CD4-positive, alpha-beta T cell treated with Interleukin-6 at 100 ng/mL for 8 hours (primary cell): ENCODE data around the gene CCDC88B.
"Not testable (repeated sequence)": the region's sequence is repeated elsewhere in the genome, so short reads cannot be mapped to it uniquely, and the experiment has no call there.

Experiments used
- DNase-seq: peaks from one replicate; pipeline ENCODE4 v3.0.0-alpha.2; 2020; ENCODE audit warnings: mixed read lengths, low spot score

CCDC88B gene

GRCh38 chr11:64323373-64323772, 16.6 kb upstream of the CCDC88B start:
- no peak for DNase-seq

GRCh38 chr11:64323984-64324383, 16.0 kb upstream of the CCDC88B start:
- not testable (repeated sequence) for DNase-seq

GRCh38 chr11:64324692-64325469, 15.1 kb upstream of the CCDC88B start:
- DNase-seq: no peak

- no peak for DNase-seq
Measured at GRCh38 chr11:64327375-64327774, 12.6 kb upstream of the CCDC88B start.

- DNase-seq: no peak
Measured at GRCh38 chr11:64327993-64328392, 12.0 kb upstream of the CCDC88B start.

- DNase-seq: no peak
Measured at GRCh38 chr11:64330888-64331287, 9.1 kb upstream of the CCDC88B start.

GRCh38 chr11:64331569-64332371, 8.2 kb upstream of the CCDC88B start:
- DNase-seq: peak; percentile 67

GRCh38 chr11:64333556-64333955, 6.4 kb upstream of the CCDC88B start:
- no peak for DNase-seq

- no peak for DNase-seq
Measured at GRCh38 chr11:64334764-64335735, 5.0 kb upstream of the CCDC88B start.

- no peak for DNase-seq
Measured at GRCh38 chr11:64337538-64338249, 2.3 kb upstream of the CCDC88B start.

GRCh38 chr11:64338716-64339115, 1.3 kb upstream of the CCDC88B start:
- DNase-seq: no peak

GRCh38 chr11:64339286-64339685, 718 bp upstream of the CCDC88B start:
- no peak for DNase-seq

GRCh38 chr11:64340671-64341335, 799 bp downstream of the CCDC88B start:
- DNase-seq: peak; percentile 66

GRCh38 chr11:64341429-64341828, 1.4 kb downstream of the CCDC88B start:
- DNase-seq: no peak

- peak; percentile 85 for DNase-seq
Measured at GRCh38 chr11:64341851-64342791, 2.1 kb downstream of the CCDC88B start.

- no peak for DNase-seq
Measured at GRCh38 chr11:64342869-64343745, 3.1 kb downstream of the CCDC88B start.

- DNase-seq: no peak
Measured at GRCh38 chr11:64343767-64344559, 4.0 kb downstream of the CCDC88B start.

- no peak for DNase-seq
Measured at GRCh38 chr11:64344787-64345186, 4.8 kb downstream of the CCDC88B start.
